Stimulated activated CD4-positive, alpha-beta T cell treated with anti-CD3 and anti-CD28 coated beads, Interleukin-4, amount 100 ng/mL, for 4 hours (primary cell): ENCODE data around the gene ENDOV.

Experiments used
- DNase-seq, 2 experiments: peaks; one replicate each; pipeline ENCODE4 v3.0.0-alpha.2; 2020

The ENDOV gene

DNA sequence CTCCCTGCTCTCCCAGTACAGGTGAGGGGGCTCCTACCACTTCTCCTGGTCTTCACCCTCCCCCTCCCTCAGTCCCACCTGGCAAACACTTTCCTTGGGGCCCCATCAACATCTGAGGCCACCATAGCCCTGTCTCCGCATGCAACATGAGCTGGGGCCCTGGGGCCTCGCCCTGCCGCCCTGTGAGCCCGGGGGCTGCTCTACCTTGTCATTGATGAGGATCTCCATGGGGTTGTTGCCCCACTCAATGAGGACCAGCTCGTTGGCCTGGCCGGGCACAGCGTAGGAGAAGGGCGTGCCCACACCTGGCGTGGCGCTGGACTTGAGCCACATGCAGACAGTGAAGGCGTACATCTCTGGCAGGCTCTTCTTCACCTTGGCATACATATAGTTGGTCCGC, 58.0 kb downstream of the ENDOV start:
- DNase-seq, result no peak

DNA sequence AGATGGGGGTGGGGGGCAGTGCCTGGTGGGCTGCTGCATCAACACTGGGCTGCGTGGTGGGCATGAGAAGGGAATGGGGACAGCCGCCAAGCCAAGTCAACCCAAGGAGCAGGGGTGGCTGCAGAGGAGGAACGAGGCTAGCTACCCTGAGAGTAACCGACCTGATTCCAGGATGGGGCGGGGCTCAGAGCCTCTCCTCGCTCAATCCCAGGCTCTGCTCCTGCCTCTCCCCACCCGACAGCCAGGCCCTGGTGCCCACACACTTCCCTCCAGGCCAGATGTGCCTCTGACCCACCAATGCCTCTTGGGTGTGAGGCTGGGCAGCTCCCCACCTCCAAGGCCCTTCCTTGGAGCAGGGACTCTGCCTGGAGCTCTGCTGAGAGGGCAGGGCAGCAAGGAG, 58.7 kb downstream of the ENDOV start:
- DNase-seq, result no peak

DNA sequence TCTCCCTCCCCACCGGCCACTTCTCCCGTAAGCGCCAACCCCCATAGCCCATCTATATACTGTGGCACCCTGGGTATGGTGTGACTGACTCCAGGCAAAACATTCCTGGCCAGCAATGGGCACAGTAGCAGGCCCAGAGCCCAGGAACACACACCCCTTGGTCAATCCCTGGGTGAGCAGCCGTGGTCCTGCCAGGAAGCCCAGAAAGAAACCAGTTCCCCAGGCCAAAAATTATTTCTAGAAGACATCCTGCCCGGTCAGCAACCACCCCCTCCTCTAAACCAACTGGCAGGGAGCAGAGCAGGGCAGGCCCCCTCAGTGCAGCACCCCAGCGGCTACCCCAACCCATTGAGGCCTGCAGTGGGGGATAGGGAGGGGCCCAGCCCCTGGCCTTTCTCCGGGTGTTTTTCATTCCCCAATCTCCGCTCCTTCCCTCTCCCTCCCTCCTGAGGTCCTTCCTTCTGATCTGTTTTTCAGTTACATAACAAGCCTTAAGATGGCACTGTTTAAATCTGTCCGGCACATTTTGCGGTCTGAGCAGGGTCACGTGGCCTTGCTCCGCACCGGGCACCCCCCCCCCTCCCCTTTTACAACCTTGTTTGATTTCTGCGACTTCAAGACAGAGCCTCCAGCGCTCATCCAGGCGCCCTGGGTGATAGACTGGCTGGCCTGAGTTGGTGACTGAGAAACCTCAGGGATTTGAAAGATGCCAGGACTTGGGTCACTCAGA, 59.4 kb downstream of the ENDOV start:
- no peak for DNase-seq

DNA sequence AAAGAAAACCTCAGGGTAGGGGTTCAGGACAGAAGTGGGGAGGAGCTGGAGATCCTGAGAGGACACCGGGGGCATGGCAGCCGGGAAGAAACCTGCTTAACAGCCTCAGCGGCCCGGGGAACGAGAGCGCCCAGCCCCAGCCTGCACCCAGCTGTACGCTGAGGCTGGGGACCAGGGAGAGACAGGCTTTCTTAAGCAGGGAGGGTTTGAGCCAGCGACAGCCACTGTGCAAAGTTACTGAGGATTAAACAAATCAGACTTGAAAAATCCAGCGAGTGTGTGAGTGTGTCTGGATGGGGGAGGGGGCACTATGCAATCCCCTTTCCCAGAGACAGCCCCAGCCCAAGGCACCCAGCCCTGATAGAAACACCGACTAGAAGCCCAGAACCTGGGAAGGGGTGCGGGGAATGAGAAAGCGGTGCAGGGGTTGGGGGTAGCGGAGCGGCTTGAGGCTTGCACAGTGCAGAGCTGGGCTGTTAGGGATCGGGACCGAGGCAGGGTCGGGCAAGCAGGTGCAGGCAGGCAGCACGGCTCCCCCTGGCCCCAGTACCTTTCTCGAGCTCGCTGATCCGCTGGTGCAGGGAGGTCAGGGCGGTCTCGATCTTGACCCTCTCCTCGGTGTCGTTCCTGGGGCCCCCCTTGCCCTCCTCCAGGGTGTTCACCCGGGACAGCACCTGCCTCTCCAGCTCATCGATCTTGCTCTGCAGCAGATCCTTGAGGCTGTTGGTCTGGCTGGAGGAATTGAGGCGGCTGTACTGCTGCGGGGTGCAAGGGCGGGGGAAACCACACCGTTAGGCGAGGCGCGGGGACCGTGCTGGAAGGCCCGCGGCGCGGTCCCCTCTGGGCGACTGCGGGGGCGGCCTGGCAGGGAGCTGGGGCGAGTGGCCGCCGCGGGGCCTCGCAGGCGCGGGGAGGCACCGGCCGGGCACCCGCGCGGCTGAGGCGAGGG, 60.3 kb downstream of the ENDOV start:
- no peak for DNase-seq

DNA sequence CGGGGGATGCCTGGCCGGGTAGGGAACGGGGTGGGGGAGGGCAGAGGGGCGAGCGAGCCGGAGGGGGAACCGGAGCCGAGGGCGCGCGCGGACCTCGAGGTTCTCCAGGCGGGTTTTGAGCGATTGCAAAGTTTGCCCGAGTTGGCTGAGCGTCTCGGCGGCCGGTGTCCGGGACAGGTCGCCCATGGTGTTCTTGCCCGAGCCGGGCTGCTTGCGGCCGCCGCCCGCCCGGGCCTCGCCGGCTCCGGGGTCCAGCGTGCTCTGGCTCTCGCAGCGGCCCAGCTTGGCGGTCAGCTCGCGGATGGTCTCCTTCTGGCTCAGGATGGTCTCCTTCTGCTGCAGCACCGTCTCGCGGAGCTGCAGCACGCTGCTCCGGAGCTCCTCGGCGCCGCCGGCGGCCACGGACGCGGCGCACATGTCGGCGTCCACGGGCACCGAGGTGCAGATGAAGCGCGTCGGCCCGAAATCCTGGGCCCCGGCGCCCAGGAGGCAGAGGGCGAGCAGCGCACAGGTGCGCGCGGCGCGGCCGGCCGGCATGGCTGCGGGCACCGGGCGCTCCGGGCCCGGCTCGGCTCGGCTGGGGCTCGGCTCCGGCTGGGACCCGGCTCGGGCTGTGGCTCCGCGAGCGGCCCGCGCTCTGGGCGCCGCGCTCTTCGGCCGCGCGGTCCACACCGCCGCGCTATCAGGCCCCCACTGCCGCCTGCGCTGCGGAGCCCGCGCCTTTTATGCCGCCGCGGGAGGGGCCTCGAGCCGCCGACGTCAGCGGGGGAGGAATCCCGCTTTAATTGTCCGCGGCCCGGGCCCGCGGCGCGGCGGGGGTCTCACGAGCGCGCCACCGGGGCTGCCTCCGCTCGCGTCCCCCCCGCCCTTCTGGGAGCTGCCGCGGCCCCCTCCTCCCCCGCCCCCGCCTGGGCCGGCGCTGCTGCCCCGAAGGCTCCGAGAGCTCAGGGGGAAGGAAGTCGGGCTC, 61.2 kb downstream of the ENDOV start, which contains the start of gene NPTX1:
NPTX1 (minus strand) TSS at position 698 of the 967 bp plus-strand sequence; CDS start at position 537, 161 bp downstream.
- peak in 1 of 2 experiments; percentile 36 for DNase-seq

DNA sequence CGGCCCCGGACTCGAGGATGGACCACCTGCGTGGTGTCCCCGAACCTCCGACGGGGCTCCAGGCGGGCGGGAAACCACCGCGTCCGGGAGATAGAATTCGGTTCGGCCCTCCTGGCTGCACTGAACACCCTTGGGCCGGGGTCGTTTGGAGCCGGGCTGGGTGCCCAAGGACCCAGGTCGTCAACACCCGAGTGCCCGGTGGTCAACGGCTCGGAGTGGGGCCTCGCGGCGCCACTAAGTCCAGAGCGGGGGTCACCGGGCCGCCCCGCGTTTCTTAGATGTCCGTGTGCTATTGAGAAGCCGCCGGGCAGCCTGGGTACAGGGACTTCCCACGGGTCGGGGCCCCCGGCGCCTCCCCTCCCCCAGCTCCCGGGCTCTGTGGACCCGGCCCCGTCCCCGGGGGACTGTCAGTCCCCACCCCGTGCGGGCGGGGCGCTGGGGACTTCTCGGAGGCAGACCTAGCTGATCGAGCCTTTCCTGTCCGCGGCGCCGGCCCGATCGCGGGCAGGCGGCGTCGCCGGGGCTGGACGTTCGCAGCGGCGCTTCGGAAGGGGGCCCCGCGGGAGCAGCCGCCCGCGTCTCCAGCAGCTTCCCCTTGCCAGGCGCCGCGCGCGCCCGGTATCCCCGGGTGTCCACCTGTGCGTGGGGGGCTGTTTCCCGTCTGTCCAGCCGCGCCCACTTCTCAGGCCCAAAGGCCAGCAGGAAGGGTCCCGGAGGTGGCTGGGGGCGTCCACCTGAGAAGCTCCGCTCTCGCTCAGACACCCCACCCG, 62.1 kb downstream of the ENDOV start:
- DNase-seq, result no peak

DNA sequence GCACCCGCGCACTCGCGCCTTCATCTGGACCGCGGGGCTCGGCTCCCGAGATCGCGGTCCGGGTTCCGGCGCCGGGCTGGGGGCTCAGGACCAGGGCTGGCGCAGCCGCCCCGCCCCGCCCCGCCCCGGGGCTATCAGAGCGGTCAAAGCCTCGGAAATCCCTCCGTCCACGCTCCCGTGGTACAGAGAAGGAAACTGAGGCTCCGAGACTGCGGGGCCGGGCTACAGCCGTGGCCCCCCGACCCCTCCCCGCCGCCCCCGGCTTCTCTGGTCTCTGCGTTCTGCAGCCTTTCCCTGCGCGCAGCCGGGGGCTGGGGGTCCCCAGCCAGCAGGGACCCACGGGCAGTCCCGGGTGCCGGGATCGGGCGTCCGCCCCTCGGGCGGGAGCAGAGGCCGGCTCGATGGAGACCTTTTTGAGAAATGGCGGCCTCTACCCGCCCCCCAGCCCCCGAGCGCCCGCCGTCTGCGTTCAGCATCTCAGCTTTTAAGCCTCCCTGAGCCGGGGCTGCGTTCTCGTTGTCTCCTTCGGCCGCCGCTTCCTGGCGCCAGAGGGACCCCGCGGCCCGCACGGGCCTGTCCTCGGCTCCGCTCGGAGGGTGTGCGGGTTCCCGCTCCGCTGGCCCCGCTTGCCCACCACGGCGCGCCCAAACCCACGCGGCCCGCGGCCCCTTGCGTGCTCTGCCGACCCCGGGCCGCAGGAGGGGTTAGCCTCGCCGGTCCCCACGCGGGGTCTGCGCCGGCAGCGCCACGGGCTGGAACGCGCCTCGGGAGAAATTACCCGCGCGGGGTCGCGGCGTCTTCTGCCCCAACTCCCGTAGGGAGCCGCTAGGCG, 62.9 kb downstream of the ENDOV start:
- peak in 1 of 2 experiments; percentile 43 for DNase-seq

DNA sequence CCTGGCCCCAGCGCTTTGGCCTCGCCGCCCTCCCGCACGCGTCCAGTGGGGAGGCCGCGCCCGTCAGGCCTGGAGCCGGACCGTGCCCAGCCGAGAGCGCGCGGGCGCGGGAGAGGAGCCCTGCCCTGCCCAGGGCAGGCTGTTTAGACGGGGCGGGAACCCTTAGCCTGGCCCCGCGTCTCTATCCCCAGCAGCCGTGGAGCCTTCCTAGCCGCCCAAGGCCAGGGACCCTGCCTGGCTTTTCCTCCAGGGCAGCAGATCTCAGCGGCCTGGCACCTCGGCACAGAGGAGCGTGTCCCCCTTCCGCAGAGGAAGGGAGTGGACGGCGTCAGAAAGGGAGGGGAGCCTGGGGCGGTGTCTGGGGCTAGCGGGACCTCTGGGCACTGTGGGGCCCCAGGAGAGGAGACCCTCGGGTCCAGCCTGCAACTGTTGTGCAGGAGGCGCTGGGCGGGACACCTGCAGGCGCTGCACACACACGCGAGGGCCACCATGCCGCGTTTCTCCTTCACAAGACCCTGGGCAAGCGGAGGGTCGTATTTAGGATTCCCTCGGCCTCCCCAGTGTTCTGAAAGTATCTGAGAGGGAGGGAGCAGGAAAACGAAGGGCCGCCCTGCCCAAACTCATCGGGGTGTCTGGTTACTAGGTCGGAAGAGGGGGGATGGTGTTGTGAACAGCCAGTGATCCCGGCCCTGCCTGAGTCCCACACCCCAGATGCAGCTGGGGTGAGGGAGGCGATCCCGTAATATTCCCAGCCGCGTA, 63.7 kb downstream of the ENDOV start:
- no peak for DNase-seq

DNA sequence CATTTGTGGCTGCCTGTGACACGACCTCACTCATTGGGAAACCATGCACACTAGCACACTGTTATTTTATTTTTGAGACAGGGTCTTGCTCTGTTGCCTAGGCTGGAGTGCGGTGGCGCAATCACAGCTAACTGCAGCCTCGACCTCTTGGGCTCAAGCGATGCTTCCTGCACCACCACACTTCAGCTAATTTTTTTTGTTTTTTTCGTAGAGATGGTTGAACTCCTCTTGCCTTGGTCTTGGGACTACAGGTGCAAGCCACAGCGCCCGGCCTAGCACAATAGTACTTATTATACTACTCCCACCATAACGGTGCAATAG, 64.2 kb downstream of the ENDOV start:
- no peak for DNase-seq

DNA sequence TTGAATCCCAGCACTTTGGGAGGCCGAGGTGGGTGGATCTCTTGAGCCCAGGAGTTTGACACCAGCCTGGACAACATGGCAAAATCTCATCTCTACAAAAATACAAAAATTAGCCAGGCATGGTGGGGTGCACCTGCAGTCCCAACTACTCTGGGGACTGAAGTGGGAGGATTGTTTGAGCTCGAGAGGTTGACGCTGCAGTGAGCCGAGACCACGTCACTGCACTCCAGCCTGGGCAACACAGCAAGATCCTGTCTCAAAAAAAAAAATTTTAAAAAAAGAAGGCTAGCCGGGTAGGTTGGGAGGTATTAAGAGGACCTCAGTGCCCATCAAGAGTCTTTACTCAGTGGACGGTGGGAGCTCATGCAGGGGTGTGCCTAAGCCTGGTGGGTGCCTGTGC, 65.3 kb downstream of the ENDOV start:
- DNase-seq, result no peak

DNA sequence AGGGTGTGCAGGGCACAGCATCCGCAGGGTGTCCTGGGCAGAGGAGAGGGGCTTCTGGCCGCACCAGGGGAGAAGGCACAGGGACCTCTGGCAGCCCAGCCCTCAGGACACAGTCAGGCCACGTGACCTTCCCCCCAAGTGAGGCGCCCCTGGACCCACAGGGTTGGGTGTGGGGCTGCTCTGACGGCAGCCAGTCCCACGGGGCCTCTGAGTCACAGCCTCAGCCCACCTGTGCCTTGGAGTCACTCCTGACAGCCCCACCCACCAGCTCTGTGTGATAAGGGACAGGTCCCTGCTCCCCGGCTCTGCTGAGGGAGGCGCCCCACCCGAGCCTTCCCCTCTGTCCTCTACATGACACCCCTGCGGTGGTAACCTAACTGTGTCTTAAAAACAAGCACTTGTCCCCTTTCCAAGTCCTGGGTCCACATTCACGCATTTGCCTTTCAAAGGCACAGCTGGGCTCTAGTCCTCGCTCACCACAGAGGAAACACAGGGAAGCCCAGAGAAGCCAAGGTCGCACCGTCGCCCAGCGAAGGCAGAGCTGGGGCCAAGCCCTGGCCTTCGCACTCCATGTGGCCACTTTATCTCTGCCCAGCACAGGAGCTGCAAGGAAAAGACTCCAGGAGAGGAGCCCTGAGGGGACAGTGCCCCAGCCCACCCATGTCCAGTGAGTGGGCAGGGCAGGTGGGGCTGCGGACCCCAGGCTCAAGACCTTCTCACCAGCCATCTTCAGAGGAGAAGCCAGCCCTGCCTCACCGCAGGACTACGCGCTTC, 66.5 kb downstream of the ENDOV start:
- DNase-seq, result no peak

DNA sequence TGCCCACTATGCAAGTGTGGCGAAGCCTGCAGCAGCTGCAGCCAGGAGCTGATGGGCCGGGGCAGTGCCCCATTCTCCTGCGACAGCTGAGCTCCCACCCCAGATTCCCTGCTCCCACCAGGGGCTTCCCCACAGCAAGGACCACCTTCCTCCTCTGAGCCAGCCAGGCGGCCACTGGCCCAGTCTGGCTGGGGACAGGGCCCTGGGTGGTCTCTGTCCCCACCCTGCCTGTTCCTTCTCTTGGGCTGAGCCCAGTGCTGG, 67.0 kb downstream of the ENDOV start:
- no peak for DNase-seq

DNA sequence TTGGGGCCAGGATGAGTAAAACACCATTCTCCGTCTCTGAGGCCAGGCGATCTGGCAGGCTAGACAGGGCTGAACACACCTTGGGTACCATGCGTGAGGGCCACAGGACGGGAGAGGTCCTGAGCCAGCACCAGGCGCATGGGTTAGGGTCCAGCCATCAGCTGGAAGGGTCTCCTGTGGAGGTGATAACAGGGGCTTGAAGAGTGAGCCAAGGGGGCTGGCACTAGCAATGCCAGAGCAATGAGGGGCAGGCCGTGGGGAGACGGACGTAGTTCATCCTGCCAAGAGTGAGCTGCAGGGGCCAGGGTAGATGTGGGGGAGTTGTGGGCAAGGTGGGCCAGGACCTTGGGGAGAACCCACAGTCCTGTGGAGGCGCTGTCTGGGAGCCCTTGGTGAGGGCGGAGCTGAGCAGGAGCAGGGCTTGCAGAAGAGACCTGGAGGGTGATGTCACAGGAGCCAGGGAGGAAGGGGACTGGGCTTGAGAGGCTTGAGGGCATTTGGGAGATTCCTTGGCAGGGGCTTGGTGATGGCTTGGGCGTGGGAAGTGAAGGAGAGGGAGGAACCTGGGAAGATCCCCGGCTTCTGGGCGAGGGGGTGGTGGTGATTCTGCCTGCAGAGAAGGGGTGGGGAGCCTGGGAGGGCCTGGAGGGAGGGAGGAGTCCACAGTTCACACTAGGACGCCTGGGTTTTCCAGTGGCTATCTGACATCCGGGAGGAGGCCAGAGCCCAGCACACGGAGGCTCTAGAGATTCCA, 67.8 kb downstream of the ENDOV start:
- DNase-seq, result no peak

DNA sequence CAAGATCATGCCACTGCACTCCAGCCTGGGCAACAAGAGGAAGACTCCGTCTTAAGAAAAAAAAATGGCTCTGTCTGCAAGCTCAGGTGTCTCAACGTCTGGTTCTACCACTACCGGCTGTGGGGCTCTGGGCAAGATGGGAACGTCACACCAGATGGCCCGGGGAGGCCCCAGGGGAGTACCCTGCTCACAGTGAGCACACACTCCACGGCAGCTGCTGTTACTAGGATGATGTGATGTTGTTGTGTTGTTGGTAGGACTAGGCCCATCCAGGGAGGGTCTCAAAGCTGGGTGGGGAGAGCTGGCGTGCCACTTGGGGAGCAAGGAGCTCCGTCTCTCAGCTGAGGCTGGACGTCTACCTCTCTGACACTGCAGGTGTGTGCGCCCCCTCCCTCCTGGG, 70.9 kb downstream of the ENDOV start:
- DNase-seq, result no peak

DNA sequence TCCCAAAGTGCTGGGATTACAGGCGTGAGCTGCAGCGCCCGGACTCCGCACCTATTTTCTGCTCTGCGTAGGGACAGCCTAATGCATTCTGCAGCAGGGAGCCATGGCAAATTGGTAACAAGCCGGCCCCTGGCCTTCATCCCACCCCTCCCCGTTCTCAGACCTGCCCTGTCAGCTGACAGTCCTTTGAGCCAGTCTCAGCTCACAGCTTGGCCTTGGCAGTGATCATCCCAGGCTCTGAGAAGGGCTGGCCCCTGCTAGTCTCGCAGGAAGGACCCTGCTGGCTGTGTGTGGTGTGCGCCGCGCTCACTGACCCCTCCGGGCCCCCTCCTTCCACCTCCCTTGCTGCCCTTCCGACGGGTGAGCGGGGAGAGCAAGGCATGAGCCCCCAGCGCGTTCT, 71.7 kb downstream of the ENDOV start:
- DNase-seq, result no peak

DNA sequence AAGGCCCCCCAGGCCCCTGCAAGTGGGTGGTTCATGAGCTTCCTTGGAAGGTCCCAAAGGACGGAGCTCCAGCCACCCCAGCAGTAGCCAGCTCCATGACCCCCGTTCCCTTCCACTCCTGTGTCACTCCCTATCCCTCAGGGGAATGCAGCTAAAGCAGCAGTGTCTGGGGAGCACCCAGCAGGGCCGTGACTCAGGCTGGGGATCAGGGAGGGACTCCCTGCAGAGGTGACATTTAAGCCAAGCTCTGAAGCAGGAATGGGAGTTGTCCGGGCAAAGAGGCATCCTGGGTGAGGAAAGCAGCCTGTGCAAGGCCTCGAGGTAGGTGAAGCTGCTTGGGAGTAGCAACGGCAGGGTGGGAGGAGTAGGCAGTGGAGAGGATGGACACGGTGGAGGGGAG, 72.5 kb downstream of the ENDOV start:
- no peak for DNase-seq
